GM21529 (cell line): ENCODE measurements around the gene SELL.
"Not testable (repeated sequence)": the region's sequence is repeated elsewhere in the genome, so short reads cannot be mapped to it uniquely, and the experiment has no call there.

ENCODE experiments used
- ATAC-seq: cut with Tn5 transposase; IDR thresholded peaks from one replicate; pipeline ENCODE4 v1.9.1; 2021; ENCODE audit not compliant: unreplicated experiment

The SELL gene

DNA sequence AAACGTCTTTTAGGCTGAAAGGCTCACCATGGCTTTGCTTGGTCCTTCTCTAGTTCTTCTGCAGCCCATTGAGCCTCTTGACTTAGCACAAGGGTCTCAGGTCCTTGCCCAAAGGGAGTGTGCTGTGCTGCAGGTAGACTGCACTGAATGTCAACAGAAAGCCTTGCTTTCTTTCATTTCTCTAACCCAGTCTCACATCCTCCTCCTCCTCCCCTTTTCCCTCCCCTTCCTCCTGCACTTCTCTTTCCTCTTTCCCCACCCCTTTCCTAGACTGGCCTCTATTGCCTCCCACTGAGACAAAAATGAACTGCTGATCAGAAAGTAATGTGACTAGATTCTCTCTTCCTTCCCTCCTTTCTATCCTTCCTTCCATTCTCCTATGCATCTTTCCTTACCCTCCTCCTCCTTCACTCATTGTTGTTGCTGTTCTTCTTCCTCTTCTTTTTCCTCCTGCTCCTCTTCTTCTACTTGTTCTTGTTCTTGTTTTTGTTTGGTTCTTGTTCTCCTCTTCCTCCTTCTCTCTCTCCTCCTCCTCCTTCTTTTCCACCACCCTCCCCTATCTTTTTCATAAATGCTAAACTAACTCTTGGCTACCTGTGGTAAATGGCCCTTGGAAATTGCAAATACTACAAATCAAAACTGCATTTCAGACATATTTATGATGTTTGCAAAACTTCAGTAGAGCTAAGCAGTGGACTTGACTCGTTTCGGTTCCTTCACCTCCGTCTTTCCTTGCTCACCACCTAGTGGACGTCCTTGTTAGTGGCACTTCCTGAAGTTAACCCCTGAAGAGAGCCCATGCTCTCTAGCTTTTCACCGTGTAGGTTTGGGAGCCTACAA, at the start of gene SELL:
SELL (minus strand) TSS at position 152 of the 840 bp plus-strand sequence; CDS start at position 30, 122 bp downstream.
- peak; percentile 73 for ATAC-seq

DNA sequence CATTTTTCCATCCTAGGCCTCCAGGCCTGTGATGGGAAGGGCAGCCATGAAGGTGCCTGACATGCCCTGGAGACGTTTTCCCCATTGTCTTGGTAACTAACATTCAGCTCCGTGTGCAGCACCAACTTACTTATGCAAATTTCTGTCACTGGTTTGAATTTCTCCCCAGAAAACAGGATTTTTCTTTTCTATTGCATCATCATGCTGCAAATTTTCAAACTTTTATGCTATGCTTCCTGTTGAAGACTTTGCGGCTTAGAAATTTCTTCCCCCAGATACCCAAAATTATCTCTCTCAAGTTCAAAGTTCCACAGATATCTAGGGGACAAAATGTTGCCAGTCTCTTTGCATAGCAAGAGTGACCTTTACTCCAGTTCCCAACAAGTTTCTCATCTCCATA, 47.6 kb upstream of the SELL start:
- no peak for ATAC-seq

DNA sequence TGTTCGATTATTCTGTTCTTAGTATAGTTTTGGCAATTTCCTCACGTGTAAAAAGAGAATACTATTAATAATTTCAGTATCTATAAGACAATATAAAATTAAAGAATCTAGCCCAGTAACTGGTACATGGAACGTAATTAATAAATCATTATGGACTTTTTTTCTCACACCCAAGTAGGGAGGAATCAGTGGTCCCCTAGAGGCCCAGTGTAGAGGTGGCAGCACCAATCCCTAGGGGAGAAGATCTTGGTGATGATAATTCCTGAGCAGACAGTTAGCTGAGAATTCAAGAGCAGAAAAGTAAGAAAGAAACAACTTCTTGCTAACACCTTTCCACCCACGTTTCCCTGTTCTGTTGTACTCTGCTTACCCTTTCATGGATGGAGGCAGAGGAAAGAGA, 42.1 kb upstream of the SELL start:
- no peak for ATAC-seq

DNA sequence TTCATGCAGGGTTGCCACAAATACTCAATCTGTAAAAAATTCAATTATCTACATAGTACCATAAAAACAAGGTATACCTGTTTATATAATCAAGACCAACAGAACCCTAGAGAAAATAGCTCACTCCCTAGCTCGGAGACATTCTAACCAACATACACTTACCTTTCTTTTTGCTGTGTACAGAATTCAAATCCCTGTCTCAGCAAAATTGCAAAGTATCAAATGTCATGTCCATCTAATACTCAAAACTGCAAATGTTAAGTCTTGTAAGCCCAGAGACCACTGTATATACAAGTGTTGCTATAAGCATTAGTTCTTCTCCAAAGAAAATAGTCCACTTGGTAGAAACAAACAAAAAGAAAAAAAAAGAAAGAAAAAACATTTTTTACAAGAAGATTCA, 38.6 kb upstream of the SELL start:
- ATAC-seq: no peak

DNA sequence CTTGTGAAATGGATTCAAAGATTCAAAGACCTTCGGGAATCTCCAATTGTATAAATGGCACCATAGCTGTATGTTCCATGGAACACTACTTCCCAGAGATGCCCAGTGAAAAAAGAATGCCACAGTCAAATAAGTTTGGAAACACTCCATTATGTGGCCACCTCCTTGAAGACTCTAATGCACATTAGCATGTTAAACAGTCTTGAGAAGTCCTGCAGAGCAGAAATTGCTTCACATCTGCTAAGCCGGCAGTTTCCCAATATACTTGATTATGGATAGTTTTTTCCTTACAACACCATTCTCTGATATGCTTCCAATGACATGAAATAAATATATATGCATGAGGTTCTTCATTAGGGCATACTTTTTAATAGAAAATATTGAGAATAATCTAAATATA, 35.1 kb upstream of the SELL start:
- no peak for ATAC-seq

DNA sequence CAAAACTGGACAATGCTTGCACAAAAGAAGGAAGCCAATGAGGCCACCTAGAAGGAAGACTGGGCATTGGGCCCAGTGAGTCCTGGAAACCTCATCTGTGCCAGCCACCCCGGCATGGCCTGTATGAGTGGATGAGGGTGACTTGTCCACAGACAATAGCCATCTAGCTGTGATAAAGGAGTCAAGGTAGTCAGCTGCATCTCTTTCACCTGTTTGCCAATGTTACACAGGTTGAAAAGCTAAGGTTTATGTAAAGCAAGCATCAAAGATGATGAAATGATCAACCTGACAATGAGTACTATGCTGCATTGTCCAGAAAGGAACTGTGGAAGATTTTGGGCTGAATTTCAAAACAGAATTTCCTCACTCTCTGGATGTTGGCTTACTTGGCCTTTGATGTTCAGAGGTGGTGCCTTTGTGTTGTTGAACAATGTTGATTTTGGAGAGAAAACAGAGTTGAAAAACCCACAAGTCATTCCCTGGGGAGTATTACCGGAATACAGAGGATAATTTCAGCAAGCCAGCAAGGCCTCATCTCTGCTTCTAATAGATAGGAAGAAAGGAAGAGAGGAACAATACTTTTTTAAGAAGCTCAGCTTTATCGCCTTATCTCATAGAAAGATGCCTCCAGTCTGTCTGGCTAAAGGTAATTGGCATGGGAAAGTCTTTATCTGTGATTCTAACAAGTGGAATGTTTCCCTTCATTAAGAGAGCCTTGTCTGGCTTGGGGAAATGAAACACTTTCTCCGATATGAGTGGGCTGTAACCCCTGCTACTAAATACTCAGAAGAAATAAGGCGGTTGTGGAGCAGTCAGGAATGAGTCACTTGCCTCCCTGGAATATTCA, 33.8 kb upstream of the SELL start:
- ATAC-seq: no peak

DNA sequence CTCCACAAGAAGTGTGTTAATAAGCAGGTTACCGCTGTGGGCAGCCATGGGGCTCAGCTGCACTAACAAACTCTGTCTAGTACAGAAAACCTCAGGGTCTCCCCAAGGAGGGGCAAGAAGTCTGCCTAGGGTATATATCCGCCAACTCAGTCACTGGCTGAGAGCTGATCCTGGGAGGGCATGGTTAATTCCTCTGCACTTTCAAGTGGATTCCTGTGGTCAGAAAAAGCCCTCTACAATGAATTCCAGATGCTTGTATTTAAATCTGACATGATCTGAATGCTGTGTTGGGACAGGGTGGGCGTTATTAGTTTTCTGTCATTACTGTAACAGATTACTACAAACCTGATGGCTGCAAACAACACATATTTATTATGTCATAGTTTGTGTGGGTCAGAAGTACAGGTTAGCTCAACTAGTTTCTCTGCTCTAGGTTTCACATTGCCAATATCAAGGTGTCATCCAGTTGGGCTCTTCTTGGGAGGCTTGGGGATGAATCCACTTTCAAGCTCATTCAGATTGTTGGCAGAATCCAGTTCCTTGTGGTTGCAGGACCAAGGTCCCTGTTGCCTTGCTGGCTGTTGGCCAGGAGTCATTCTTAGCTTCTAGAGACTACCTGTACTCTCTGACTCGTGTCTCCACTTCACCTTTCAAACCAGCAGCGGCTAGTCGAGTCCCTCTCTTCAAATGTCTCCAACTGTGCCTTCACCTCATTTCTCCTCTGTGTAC, 30.4 kb upstream of the SELL start:
- ATAC-seq: no peak

DNA sequence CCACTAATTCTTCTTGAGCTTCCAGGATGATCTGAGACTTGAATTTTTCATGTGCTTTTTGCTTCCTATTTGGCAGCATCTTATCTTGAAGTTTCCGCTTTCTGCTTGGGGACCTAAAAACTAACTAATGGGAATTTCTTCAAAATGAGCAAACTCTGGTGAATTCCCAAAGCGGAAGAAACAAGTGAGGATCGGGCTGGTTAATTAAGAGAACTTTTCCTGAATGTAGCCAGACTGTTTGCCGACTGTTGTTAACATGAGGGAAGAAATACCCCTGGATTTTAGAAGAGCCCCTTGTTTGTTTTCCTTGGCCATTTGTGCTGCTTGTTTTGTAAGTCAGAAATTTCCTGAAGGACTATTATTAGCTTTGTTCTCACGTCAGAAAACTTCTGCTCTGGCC, 28.6 kb upstream of the SELL start:
- no peak for ATAC-seq

DNA sequence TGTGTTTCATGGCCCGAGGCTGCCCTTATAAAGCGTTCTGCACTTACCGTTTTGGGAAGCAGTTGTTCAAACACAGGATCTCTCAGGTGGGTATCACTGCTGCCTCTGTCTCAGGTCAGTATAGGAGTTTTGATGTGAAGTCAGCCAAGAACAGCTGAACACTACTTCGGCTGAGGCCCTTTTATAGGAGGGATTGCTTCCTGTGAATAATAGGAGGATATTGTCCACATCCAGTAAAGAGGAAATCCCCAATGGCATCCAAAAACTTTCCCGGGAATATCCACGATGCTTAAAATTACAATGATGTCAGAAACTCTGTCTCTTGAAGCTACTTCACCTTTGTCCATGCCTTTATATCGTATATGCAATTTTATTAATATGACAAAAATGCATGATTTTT, 22.5 kb upstream of the SELL start, which contains the start of gene SELE:
SELE (minus strand) TSS at position 156 of the 400 bp plus-strand sequence. CDS start 467 bp downstream, outside the sequence.
- ATAC-seq: no peak

DNA sequence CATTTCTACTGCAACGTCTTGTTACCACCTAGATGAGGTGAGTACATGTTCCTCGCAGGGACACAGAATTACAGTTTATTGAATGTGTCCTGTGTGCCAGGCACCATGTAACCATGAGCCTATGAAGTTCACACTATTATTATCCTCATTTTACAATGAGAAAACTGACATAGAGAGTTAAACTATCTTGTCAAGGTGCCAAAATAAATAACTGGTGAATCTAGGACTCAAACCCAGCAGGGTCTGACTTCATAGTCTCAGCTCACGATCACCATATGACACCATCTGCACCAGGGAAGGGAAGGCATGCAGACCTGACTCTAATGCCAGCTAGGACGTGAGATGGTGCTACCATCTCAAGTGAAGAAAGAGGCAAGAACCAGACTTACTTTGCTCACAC, 20.0 kb upstream of the SELL start:
- ATAC-seq: no peak

DNA sequence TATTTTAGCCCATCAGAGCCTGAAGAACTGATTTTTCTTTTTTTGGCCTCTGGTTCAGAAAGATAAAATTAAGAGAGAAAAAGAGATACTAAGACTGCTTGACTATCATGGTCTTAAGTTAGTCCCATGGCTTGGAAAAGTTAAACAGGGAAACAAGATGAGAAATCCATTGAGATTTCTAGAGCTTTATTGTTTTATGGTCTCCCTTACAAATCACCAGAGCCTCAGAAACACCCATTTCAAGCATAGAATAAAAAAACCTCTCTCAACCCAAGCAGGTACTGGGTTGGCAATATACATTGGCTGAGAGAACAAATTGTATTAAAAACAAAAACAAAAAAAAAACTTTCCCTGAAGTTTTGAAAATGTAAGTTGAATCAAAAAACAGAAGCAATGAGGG, 18.6 kb upstream of the SELL start:
- no peak for ATAC-seq

DNA sequence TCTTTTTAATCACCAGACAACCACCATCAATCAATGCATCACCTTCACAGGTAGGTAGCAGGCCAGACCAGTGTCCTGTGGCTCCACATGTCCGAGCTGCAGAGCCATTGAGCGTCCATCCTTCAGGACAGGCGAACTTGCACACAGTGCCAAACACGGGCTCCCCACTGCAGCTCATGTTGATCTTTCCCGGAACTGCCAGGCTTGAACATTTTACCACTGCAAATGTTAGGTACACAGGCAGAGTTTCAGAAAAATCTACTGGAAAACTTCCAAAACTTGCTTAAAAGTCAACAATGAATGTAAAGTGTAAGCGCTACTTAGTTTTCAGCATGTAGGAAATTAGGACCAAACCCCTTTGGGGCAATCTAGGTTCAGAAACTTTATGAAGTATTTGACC, 15.9 kb upstream of the SELL start:
- no peak for ATAC-seq

DNA sequence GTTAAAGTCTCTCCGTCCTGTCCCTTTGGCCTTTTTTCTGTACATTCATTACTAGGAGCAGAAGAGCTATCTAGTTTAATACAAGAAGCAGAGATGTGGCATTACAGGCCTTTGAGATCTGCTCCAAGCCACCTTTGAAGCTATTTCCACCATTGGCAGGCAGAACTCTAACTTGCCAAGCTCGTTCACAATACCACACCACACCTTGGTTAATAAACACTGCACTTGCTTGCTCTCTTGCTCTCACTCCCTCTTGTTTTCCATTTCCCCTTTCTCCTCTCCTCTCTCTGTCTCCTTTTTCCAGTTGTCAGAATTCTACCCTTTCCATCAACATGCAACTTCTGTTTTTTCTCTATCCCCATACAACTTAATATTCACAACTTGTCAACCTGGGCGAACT, 15.4 kb upstream of the SELL start:
- ATAC-seq: no peak

DNA sequence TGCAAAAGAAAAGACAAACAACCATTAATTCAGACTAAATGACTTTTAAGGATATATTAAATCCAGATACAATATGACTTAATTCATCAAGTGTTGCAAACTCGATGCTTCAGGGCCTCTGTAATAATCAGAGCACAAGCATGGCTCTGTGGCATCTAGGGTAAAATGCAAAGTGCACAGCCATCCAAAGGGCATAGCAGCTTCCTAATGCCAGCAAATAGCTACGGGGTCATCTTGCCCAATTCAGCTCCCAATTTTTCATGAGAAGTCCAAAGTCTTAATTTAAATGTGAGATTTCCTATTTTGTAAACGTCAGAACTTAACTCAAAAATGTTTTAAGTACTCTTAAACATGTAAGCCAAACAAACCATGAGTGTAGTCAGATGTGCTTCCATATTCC, 14.5 kb upstream of the SELL start:
- no peak for ATAC-seq

DNA sequence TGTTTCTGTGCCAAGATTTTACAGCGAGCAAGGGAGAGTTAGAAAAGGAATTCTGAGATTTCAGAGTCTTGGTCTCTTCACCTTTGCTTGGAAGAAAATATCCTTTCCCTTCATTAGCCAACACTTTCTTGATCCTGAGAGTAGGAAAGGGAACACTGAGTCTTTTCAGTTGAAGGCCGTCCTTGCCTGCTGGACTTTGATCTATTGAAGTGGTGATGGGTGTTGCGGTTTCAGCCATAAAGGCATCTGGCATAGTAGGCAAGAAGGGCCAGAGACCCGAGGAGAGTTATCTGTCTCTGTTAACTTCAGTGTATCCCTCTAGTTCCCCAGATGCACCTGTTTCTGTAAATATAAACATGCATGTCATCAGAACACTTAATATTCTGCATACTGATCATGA, 12.7 kb upstream of the SELL start:
- no peak for ATAC-seq

DNA sequence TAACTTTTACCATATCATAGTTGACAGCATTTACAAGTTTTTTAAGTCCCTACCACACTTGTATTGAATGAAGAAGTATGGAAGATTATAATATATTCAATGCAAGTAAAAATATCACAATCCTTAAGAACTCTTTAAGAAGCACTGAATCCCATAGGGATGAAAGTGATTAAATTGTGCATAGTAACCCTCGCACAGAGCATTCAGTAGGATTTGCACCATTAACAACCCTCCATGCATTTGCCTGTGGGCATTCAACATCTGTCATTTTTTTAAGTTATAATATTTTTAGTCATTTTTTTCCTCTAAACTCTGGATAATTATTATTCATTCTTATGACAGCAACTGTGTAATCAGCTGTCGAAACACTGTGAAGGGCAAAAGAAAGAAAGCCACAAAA, 12.3 kb upstream of the SELL start:
- ATAC-seq: no peak

DNA sequence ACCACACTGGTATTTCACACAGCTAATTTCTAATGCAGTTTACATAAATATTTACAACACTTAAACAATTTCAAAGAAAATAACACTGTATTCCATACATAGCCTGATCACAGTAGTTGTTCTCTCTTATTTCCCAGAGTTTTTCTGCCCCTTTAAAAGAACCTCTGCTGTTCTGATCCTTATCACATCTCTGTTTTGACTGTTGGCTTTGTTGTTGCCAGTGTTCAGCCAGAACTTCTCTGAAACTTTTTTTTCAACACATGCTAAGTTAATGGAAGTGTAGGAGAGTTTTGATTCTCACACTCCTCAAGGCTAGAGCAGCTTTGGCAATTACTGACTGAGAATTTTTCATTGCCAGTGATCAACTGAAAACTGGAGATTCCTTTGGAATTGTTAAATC, 11.4 kb upstream of the SELL start:
- no peak for ATAC-seq

DNA sequence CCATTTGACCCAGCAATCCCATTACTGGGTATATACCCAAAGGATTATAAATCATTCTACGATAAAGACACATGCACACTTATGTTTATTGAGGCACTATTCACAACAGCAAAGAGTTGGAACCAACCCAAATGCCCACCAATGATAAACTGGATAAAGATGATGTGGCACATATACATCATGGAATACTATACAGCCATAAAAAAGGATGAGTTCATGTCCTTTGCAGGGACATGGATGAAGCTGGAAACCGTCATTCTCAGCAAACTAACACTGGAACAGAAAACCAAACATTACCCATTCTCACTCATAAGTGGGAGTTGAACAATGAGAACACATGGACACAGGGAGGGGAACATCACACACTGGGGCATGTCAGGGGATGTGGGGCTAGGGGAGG, 3.7 kb upstream of the SELL start:
- not testable (repeated sequence) for ATAC-seq

DNA sequence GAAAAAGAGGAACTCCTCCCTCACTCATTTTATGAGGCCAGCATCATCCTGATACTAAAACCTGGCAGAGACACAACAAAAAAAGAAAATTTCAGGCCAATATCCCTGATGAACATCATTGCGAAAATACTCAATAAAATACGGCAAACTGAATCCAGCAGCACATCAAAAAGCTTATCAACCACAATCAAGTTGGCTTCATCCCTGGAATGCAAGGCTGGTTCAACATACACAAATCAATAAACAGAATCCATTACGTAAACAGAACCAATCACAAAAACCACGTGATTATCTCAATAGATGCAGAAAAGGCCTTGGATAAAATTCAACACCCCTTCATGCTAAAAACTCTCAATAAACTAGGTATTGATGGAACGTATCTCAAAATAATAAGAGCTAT, 1.7 kb upstream of the SELL start:
- ATAC-seq: not testable (repeated sequence)

DNA sequence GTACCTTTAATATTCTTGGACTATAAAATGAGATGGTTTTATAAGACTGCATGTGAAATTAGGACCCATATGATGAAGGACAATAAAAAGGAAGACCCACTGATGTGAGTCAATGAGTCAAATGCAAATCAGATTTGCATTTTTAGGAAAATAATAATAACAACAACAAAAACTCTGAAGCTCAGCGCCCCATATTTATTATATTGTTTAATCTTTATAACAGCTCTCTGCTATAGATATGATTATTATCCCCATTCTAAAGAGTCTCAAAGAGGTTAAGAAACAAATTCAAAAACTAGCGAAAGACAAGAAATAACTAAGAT, 850 bp upstream of the SELL start:
- ATAC-seq: no peak

DNA sequence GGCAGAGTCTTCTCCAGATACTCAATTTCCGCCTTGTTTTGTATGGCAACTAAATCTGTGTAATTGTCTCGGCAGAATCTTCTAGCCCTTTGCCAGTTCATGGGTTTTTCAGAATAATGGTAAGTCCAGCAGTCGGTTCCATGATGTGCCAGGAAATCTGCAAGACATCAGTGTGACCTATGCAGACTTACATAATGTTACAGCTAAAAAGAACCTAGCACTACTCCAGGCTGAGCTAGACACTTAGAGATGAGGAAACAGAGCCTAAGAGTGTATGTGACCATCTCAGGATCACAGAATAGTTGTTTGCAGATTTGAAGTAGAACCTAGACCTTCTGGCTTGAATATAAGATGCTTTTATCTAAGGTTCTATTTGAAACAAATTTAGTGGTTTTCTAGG, 2.8 kb downstream of the SELL start:
- ATAC-seq: no peak
